SK-N-SH treated with all-trans-retinoic acid at 6 μM for 48 hours (cell line): ENCODE results near the gene LSM4.

Experiments
- ATAC-seq: fragments of 200-7000 bp; cut with Tn5 transposase; 3 replicates; pipeline ENCODE4 v1.9.1; 2020; ENCODE audit warnings: mild to moderate bottlenecking, moderate library complexity
- ARNTL ChIP-seq: fragments of 450-650 bp; formaldehyde crosslinking; IDR thresholded peaks from 2 replicates; pipeline ENCODE4 v1.5.0; 2020; ENCODE audit warnings: low read depth, mild to moderate bottlenecking, moderate library complexity, borderline replicate concordance
- BACH2 ChIP-seq: fragments of 250-450 bp; sonication (Bioruptor Pico); IDR thresholded peaks from 2 replicates; pipeline ENCODE4 v1.9.0; 2021; ENCODE audit warnings: mild to moderate bottlenecking, borderline replicate concordance
- CSDC2 ChIP-seq: fragments of 250-450 bp; sonication (Bioruptor Pico); IDR thresholded peaks from 2 replicates; pipeline ENCODE4 v1.5.0; 2020; ENCODE audit warnings: mild to moderate bottlenecking, moderate library complexity
- ESRRG ChIP-seq: fragments of 250-450 bp; sonication (Bioruptor Pico); IDR thresholded peaks from 2 replicates; pipeline ENCODE4 v1.6.1; 2021; ENCODE audit warnings: mild to moderate bottlenecking
- ISL1 ChIP-seq: fragments of 250-450 bp; sonication (Bioruptor Pico); IDR thresholded peaks from 2 replicates; pipeline ENCODE4 v2.1.2; 2022; ENCODE audit warnings: mild to moderate bottlenecking, moderate library complexity
- SNAI2 ChIP-seq: fragments of 250-450 bp; sonication (Bioruptor Pico); IDR thresholded peaks from 2 replicates; pipeline ENCODE4 v1.5.0; 2020; ENCODE audit warnings: mild to moderate bottlenecking, moderate library complexity
- TCF4 ChIP-seq: fragments of 250-450 bp; sonication (Bioruptor Pico); IDR thresholded peaks from 2 replicates; pipeline ENCODE4 v1.8.0; 2021; ENCODE audit warnings: mild to moderate bottlenecking, moderate library complexity, borderline replicate concordance
- TOX ChIP-seq: fragments of 250-450 bp; sonication (Bioruptor Pico); IDR thresholded peaks from 2 replicates; pipeline ENCODE4 v1.8.0; 2021; ENCODE audit warnings: mild to moderate bottlenecking, moderate library complexity, borderline replicate concordance
- ZC3H10 ChIP-seq: fragments of 250-450 bp; sonication (Bioruptor Pico); IDR thresholded peaks from 2 replicates; pipeline ENCODE4 v1.5.1; 2021; ENCODE audit warnings: mild to moderate bottlenecking, moderate library complexity
- ZFP3 ChIP-seq: fragments of 250-450 bp; sonication (Bioruptor Pico); IDR thresholded peaks from 2 replicates; pipeline ENCODE4 v1.5.0; 2020; ENCODE audit warnings: mild to moderate bottlenecking, moderate library complexity
- ZFP30 ChIP-seq: fragments of 450-650 bp; formaldehyde crosslinking; IDR thresholded peaks from 2 replicates; pipeline ENCODE4 v1.5.0; 2022; ENCODE audit warnings: mild to moderate bottlenecking, moderate library complexity
- ZNF565 ChIP-seq: fragments of 450-650 bp; formaldehyde crosslinking; conservative IDR thresholded peaks from 2 replicates; pipeline ENCODE4 v1.5.0; 2020; ENCODE audit warnings: low read depth, mild to moderate bottlenecking, moderate library complexity
- ZNF8 ChIP-seq: fragments of 450-650 bp; formaldehyde crosslinking; IDR thresholded peaks from 2 replicates; pipeline ENCODE4 v1.5.0; 2020; ENCODE audit warnings: mild to moderate bottlenecking, moderate library complexity
- TF ChIP-seq, protein P1 (sequence below): fragments of 250-450 bp; sonication (Bioruptor Pico); IDR thresholded peaks from 2 replicates; pipeline ENCODE4 v1.5.1; 2020; ENCODE audit warnings: low read depth, mild to moderate bottlenecking, moderate library complexity
- TF ChIP-seq, protein P2 (sequence below): fragments of 250-450 bp; sonication (Bioruptor Pico); IDR thresholded peaks from 2 replicates; pipeline ENCODE4 v1.8.0; 2020; ENCODE audit warnings: mild to moderate bottlenecking, moderate library complexity, borderline replicate concordance
- TF ChIP-seq, protein P3 (sequence below): fragments of 250-450 bp; sonication (Bioruptor Pico); IDR thresholded peaks from 2 replicates; pipeline ENCODE4 v1.8.0; 2021; ENCODE audit warnings: low read depth, mild to moderate bottlenecking, moderate library complexity, borderline replicate concordance
- TF ChIP-seq, protein P4 (sequence below): fragments of 250-450 bp; sonication (Bioruptor Pico); IDR thresholded peaks from 2 replicates; pipeline ENCODE4 v1.5.0; 2020; ENCODE audit warnings: mild to moderate bottlenecking, moderate library complexity
- TF ChIP-seq, protein P5 (sequence below): fragments of 250-450 bp; sonication (Bioruptor Pico); IDR thresholded peaks from 2 replicates; pipeline ENCODE4 v1.5.1; 2021; ENCODE audit warnings: mild to moderate bottlenecking, moderate library complexity

LSM4 gene

DNA sequence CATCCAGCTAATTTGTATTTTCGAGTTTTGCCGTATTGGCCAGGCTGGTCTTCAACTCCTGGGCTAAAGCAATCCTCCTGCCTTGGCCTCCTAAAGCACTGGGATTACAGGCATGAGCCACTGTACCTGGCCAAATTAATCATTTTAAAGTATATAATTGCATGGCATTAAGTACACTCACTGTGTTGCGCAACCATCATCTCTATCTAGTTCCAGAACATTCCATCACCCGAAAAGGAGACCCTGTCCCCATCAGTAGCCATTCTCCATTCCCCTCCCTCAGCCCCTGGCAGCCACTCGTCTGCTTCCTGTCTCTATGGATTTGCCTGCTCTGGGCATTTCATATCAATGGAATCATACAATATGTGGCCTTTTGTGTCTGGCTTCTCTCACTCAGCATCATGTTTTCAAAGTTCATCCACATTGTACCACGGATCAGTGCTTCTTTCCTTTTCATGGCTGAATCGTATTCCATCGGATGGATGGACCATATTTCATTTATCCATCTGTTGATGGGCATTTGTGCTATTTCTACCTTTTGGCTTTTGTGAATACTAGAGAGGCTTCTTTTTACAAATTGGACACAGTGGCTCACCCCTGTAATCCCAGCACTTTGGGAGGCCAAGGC is 30.6 kb upstream of the LSM4 start:
- no peak for ATAC-seq
- TF ChIP-seq BACH2 (CRISPR knock-in tag): no peak
- TF ChIP-seq, protein P1, sequence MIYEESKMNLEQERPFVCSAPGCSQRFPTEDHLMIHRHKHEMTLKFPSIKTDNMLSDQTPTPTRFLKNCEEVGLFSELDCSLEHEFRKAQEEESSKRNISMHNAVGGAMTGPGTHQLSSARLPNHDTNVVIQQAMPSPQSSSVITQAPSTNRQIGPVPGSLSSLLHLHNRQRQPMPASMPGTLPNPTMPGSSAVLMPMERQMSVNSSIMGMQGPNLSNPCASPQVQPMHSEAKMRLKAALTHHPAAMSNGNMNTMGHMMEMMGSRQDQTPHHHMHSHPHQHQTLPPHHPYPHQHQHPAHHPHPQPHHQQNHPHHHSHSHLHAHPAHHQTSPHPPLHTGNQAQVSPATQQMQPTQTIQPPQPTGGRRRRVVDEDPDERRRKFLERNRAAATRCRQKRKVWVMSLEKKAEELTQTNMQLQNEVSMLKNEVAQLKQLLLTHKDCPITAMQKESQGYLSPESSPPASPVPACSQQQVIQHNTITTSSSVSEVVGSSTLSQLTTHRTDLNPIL (CRISPR knock-in tag): no peak
- TF ChIP-seq, protein P2, sequence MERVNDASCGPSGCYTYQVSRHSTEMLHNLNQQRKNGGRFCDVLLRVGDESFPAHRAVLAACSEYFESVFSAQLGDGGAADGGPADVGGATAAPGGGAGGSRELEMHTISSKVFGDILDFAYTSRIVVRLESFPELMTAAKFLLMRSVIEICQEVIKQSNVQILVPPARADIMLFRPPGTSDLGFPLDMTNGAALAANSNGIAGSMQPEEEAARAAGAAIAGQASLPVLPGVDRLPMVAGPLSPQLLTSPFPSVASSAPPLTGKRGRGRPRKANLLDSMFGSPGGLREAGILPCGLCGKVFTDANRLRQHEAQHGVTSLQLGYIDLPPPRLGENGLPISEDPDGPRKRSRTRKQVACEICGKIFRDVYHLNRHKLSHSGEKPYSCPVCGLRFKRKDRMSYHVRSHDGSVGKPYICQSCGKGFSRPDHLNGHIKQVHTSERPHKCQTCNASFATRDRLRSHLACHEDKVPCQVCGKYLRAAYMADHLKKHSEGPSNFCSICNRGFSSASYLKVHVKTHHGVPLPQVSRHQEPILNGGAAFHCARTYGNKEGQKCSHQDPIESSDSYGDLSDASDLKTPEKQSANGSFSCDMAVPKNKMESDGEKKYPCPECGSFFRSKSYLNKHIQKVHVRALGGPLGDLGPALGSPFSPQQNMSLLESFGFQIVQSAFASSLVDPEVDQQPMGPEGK (CRISPR knock-in tag): no peak
- no peak for TF ChIP-seq ARNTL (CRISPR knock-in tag)
- TF ChIP-seq, protein P3, sequence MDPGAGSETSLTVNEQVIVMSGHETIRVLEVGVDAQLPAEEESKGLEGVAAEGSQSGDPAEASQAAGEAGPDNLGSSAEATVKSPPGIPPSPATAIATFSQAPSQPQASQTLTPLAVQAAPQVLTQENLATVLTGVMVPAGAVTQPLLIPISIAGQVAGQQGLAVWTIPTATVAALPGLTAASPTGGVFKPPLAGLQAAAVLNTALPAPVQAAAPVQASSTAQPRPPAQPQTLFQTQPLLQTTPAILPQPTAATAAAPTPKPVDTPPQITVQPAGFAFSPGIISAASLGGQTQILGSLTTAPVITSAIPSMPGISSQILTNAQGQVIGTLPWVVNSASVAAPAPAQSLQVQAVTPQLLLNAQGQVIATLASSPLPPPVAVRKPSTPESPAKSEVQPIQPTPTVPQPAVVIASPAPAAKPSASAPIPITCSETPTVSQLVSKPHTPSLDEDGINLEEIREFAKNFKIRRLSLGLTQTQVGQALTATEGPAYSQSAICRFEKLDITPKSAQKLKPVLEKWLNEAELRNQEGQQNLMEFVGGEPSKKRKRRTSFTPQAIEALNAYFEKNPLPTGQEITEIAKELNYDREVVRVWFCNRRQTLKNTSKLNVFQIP (CRISPR knock-in tag): no peak
- TF ChIP-seq TOX (CRISPR knock-in tag): no peak
- TF ChIP-seq ZNF565 (CRISPR knock-in tag): no peak

DNA sequence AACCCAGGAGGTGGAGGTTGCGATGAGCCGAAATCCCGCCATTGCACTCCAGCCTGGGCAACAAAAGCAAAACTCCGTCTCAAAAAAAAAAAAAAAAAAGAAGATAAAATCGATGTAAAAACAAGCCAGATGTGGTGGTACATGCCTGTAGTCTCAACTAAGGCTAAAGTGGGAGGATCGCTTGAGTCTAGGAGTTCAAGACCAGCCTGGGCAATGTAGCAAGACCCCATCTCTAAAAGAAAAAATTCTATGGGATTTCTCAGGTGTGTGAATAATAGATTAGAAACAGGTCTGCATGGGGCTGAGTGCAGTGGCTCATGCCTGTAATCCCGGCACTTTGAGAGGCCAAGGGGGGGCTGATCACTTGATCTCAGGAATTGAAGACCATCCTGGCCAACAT is 28.7 kb upstream of the LSM4 start:
- no peak for ATAC-seq
- TF ChIP-seq, protein P1 (CRISPR knock-in tag): no peak
- TF ChIP-seq ARNTL (CRISPR knock-in tag) (no peak), ESRRG (CRISPR knock-in tag) (no peak), ZFP30 (CRISPR knock-in tag) (no peak), ZNF565 (CRISPR knock-in tag) (no peak), ISL1 (CRISPR knock-in tag) (no peak), ZNF8 (CRISPR knock-in tag) (no peak), ZC3H10 (CRISPR knock-in tag) (no peak), CSDC2 (CRISPR knock-in tag) (no peak), TCF4 (CRISPR knock-in tag) (no peak), SNAI2 (CRISPR knock-in tag) (no peak), ZFP3 (CRISPR knock-in tag) (no peak)
- TF ChIP-seq, protein P3 (CRISPR knock-in tag): no peak
- TF ChIP-seq, protein P4, sequence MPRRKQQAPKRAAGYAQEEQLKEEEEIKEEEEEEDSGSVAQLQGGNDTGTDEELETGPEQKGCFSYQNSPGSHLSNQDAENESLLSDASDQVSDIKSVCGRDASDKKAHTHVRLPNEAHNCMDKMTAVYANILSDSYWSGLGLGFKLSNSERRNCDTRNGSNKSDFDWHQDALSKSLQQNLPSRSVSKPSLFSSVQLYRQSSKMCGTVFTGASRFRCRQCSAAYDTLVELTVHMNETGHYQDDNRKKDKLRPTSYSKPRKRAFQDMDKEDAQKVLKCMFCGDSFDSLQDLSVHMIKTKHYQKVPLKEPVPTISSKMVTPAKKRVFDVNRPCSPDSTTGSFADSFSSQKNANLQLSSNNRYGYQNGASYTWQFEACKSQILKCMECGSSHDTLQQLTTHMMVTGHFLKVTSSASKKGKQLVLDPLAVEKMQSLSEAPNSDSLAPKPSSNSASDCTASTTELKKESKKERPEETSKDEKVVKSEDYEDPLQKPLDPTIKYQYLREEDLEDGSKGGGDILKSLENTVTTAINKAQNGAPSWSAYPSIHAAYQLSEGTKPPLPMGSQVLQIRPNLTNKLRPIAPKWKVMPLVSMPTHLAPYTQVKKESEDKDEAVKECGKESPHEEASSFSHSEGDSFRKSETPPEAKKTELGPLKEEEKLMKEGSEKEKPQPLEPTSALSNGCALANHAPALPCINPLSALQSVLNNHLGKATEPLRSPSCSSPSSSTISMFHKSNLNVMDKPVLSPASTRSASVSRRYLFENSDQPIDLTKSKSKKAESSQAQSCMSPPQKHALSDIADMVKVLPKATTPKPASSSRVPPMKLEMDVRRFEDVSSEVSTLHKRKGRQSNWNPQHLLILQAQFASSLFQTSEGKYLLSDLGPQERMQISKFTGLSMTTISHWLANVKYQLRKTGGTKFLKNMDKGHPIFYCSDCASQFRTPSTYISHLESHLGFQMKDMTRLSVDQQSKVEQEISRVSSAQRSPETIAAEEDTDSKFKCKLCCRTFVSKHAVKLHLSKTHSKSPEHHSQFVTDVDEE (CRISPR knock-in tag): no peak
- TF ChIP-seq, protein P2 (CRISPR knock-in tag): no peak
- TF ChIP-seq, protein P5, sequence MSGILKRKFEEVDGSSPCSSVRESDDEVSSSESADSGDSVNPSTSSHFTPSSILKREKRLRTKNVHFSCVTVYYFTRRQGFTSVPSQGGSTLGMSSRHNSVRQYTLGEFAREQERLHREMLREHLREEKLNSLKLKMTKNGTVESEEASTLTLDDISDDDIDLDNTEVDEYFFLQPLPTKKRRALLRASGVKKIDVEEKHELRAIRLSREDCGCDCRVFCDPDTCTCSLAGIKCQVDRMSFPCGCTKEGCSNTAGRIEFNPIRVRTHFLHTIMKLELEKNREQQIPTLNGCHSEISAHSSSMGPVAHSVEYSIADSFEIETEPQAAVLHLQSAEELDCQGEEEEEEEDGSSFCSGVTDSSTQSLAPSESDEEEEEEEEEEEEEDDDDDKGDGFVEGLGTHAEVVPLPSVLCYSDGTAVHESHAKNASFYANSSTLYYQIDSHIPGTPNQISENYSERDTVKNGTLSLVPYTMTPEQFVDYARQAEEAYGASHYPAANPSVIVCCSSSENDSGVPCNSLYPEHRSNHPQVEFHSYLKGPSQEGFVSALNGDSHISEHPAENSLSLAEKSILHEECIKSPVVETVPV (CRISPR knock-in tag): no peak
